DLD1 (cell line): ENCODE measurements around the gene C1orf141.
"Not testable (repeated sequence)": the region's sequence is repeated elsewhere in the genome, so short reads cannot be mapped to it uniquely, and the experiment has no call there.

Experiments used
- in situ Hi-C: cut with HindIII; loops from 2 replicates; pipeline ENCODE4 v1.10.0; 2017; ENCODE audit warnings: low sequenced_read_pairs

Gene C1orf141

GRCh38 chr1:67089685-67090208 is 45.0 kb downstream of the C1orf141 start:
- in situ Hi-C loops, result no loop called here

- in situ Hi-C loops, result no loop called here
These were observed 46.3 kb downstream of the C1orf141 start for GRCh38 chr1:67088440-67088839.

DNA sequence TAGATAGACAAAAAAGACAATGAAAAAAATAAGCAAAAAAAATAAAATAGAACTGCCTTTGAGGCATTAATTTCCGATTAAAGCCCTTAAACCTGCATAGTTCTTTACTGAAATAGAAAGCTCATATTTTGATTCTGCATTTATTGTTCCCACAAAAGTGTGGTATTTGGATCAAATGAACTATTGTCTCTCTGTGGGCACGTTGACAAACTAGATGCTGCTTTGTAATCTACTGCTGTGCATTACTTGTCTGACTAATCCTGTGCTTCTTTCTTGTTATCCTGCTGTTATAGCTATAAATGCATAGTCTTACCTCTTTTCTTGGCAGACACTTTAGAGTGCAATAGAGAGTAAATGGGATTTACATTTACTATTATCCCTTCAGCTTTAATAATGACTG is 49.4 kb downstream of the C1orf141 start:
- in situ Hi-C loops, result no loop called here

DNA sequence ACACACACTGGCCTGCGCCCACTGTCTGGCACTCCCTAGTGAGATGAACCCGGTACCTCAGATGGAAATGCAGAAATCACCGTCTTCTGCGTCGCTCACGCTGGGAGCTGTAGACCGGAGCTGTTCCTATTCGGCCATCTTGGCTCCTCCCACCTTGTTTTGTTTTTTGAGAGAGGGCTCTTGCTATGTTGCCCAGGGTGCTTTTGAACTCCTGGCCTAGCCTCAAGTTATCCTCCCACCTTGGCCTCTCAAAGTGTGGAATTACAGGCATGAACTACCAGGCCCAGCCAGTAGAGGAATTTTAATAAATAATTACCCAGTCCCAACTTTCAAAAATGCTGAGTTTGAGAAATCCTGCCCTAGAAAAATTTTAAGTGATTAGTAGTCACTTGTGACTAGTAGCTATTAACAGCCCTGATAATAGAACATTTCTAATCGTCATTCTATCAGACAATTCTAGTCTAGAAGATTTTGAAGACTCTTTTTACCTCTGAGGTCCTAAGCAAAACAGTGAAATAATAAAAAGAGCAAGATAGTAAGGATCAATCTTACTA is 49.9 kb downstream of the C1orf141 start:
- in situ Hi-C loops, result no loop called here

- in situ Hi-C loops, result no loop called here
These were observed 56.5 kb downstream of the C1orf141 start for GRCh38 chr1:67078291-67078690.

DNA sequence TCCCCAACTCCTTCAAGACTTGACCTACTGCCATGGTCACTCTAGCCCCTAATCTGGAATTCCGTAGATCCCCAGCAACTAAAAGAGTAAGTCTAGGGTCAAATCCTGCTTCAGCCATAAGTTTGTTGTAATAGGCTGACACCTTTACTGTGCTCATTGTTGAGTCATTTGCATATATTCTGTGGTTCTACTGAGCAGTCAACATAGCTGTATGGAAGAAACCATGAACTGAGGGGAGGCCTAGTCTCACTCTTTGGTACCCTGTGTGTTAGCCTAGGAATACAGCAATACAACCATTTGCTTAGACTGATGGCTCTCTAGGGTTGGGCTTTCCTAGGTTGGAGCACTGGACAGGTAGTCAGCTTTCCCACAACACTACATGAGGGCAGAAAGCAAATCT is 57.2 kb downstream of the C1orf141 start:
- in situ Hi-C loops, result no loop called here

- in situ Hi-C loops, result no loop called here
These were observed 62.0 kb downstream of the C1orf141 start for GRCh38 chr1:67072749-67073148.

GRCh38 chr1:67067655-67068054 is 67.1 kb downstream of the C1orf141 start:
- in situ Hi-C loops, result not testable (repeated sequence)

GRCh38 chr1:67062412-67062811 is 72.4 kb downstream of the C1orf141 start:
- in situ Hi-C loops, result no loop called here

DNA sequence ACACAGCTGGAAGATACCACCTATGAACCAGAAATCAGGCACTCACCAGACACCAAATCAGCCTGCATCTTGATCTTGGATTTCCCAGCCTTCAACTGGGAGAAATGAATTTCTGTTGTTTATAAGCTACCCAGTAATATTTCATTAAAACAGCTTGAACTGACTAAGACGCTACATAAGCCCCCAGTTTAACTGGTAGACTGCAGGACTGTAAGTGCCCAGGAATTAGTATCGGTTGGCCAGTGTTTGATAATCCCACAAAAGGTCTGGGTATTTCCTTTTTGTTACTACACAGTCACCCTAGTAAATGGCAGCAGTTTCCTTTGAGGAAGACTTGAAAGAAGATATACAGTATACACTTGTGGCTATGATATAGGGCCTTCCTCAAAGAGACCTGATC is 73.5 kb downstream of the C1orf141 start:
- in situ Hi-C loops, result no loop called here

DNA sequence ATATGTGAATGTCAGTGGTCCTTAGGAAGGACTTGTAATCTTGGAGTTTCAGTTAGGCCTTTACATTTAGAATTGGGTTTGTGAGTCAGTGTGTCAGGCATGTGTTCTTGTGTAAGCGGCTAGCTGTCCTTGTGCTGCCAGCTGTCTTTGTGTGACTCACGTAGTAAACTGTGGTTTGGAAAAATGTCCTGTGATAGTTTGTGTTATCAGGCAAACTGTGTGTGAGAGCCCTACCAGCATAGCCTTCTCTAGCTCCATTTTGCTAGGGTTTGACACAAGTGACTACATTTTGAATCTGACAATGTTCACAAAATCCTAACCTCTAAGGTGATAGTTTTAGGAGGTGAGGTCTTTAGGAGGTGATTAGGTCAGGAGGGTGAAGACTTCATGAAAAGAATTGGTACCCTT is 74.0 kb downstream of the C1orf141 start:
- in situ Hi-C loops, result no loop called here

DNA sequence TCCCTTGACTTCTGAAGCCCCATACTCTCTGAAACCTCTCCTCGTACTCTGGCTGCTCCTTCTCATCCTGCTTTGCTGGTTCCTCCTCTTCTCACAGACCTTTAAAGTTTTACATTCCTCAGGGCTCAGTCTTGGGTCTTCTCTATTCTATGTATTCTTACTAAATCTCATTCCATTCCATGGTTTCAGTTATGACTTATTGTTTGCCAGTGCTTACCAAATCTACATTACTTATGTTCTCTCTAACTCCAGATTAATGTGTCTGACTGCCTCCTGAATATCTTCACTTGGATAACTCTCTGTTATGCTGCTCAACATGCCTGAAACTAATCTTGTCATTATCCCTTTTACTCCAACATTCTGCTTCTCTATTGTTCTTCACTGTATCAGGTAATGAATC is 75.4 kb downstream of the C1orf141 start:
- in situ Hi-C loops, result no loop called here

DNA sequence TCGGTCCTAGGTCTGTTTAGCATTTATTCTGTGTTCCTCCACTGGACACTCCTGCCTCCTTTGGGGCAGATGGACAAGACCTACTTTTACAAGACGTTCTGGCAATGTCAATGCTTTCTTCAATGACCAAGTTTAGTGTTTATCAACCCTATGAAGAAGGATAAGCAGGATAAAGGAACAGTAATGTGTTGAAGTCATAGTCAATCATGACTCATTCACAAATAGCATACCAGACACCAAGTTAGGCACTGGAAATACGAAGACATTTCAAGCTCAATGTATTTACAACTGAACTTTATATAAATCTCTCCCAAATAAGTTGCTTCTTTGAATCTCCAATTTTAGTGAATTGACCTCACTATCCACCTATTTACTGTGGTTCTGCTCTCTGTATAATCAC is 76.0 kb downstream of the C1orf141 start:
- in situ Hi-C loops, result no loop called here

DNA sequence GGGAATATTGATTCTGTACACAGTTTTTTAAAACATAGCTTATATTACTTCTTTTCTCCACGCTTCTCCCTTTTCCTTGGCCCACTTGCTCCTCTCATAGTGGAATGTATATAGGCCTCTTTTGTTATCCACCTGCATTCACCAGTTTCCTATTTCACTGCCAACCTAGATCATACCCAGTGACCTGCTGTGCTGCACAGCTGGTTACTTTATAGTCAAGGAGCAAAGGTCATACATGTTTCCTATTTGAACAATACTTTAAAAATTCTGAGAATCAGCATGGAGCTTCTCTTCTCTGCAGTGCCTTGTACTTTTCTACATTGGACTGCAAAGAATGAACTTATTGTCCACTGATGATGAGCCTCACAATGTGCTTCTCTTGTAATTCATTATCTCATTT is 76.5 kb downstream of the C1orf141 start:
- in situ Hi-C loops, result no loop called here

DNA sequence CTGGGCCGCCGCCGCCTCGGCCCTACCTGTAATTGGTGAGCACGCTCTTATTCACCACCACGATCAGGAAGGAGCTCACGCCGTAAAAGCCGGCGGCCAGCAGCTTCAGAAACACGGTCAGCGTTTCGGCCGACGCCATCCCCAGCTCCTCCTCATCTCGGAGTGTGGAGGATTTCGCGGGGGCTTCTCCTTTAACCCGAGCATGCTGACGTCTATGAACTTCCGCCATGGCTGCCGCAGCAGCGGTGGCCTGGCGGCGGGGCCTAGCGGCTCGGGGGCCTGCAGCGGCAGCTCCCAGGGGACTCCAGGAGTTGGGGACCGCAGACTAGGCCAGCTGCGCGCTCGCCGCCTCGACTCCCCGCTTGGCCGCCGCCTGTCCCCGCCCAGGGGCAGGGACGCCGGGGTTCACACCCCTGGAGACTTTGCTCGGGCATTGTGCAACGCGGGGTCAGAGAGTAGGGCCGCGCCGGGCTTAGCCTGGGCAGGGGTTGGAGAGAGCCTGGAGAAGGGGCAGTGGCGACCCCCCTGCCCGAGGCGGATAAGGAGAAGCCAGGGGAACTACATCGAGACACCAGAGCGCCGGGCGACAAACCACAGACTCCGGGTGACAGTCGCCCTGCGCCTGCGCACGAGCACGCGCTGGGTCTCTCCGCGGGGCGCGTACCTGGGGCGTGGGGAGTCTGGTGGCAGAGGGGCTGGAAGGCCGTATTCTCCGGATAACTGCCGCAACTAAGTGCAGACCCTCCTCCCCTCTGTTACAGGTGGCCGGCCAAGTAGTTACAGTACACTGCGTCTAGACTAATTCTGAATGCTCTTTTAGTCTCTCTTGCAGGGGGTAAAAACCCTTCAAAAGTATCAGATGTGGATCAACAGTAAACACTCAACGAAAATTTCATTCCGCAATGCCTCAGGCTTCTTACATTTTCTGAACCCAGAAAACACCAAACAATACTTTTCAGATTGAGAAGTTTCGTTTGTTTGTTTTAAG is 80.7 kb downstream of the C1orf141 start, which contains the start of gene SLC35D1:
Gene SLC35D1 (minus strand): TSS at position 364 of the 988 bp plus-strand sequence. CDS start 135 bp downstream, at position 229.
- in situ Hi-C loops, result no loop called here

DNA sequence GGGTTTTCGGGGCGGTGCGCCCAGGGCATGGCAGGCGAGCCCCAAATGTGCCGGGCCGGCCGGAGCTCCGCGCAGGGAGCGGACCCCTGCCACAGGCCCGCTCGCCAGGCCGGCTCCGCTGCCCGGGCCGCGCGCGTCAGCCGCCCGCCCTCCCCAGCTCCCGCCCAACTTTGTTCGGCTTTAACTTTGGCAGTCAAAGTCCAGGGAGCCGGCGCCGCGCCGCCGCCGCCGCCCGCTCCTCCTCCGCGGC is 81.3 kb downstream of the C1orf141 start:
- in situ Hi-C loops, result no loop called here

GRCh38 chr1:67052741-67053534 is 81.8 kb downstream of the C1orf141 start:
- in situ Hi-C loops, result no loop called here

DNA sequence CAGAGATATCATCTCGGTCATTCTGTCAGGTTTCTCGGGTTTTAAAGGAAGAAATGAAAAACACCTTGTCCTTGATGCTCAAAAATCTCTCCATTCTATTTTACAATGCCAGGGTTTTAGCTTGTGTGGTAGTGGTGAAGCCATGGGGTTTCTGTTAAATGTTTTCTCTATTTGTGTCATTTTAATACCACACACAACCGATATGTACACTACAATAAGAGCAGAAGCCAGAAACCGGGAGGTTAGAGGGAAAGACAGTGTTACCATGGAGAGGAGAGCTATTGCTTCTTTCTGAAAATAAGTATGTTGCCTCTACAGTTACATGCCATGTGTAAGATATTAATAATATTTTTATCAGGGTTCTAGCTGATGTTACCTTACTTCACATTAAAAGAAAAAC is 83.6 kb downstream of the C1orf141 start:
- in situ Hi-C loops, result no loop called here

GRCh38 chr1:67044631-67045270 is 90.0 kb downstream of the C1orf141 start:
- in situ Hi-C loops, result no loop called here

- in situ Hi-C loops, result no loop called here
These were observed 91.4 kb downstream of the C1orf141 start for GRCh38 chr1:67043366-67043765.
